OCI-LY3 (cell line): ENCODE results near the gene ASTN2.

Source experiments
- CTCF ChIP-seq: fragments of 200-600, 300-600 bp; sonication (generic); IDR thresholded peaks from 2 replicates; pipeline ENCODE4 v1.5.1; 2014; ENCODE audit warnings: antibody characterized with exemption, low read length, low read depth
- EZH2phosphoT487 ChIP-seq: fragments of 200-600 bp; shearing (Covaris generic); IDR thresholded peaks from 2 replicates; pipeline ENCODE4 v1.6.1; 2018; ENCODE audit warnings: antibody characterized with exemption, mixed run types, low read depth

DNA sequence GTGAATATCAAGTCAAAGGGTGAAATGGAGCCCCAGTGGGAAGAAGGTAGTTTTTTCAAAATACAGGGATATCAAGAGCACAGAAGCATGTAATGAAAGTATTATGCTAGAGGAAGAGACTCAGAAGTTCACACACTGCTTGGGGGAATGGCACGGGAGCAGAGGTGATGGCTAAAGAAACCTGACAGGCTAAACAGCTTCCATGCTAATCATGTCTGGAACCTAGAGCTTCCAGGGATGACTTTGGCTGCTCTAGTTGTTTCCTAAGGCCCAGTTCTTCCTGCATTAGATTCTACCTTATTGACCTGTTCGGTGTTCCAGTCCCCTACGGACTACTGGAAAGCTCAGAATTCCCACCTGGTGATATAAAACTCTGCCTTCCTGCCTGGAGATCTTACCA is 693.4 kb downstream of the ASTN2 start:
- no peak for TF ChIP-seq CTCF
- TF ChIP-seq EZH2phosphoT487: no peak
